ENCODE measurements around the gene MAFF.

The MAFF gene

DNA sequence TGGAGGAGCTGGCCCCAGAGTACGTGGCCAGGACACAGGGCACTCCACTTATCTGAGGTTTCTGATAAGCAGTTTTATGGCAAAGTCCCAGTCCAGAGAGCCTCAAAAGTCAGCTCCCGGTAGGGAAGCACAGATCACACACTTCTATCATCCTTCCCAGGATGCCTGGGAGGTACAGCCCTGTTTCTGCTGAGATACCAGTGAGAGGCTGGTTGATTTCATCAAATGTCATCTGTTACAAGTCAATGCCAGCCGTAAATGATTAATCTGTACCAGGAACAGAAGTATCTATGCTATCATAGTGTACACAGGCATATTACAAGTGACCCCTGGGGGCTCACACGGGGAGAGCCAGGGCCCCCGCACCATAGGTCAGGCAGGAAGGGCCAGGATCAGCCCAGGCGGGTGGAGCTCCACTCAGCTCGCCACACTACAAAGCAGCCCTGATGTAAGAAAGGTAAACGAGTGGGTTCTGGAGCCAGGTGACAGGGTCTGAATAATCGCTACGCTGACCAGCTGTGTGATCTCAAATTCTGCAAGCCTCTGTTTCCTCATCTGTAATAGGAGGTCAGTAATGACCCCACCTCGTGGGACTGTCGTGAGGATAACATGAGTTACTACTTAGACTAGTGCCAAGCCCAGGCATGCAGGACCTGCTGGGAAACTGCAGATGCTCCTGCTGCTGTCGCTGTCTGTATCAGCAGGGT lies 37.8 kb upstream of the MAFF start:
- DNase-seq, result no peak
- H3K4me3 ChIP-seq (ENCODE audit: low read depth, low read length), result no peak overlapping the region
- H3K27me3 ChIP-seq (ENCODE audit: insufficient read depth, low read depth, severe bottlenecking), result no peaks in the 10 kb centered on the region
- peaks cover 11% of the 10 kb centered on the region for H3K36me3 ChIP-seq
- peaks cover 8% of the 10 kb centered on the region for H3K9me3 ChIP-seq (ENCODE audit: severe bottlenecking)
- TF ChIP-seq, protein P1, sequence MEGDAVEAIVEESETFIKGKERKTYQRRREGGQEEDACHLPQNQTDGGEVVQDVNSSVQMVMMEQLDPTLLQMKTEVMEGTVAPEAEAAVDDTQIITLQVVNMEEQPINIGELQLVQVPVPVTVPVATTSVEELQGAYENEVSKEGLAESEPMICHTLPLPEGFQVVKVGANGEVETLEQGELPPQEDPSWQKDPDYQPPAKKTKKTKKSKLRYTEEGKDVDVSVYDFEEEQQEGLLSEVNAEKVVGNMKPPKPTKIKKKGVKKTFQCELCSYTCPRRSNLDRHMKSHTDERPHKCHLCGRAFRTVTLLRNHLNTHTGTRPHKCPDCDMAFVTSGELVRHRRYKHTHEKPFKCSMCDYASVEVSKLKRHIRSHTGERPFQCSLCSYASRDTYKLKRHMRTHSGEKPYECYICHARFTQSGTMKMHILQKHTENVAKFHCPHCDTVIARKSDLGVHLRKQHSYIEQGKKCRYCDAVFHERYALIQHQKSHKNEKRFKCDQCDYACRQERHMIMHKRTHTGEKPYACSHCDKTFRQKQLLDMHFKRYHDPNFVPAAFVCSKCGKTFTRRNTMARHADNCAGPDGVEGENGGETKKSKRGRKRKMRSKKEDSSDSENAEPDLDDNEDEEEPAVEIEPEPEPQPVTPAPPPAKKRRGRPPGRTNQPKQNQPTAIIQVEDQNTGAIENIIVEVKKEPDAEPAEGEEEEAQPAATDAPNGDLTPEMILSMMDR (IDR thresholded peaks at IDR 0.05; ENCODE audit: low read depth, low read length), result no peak
- H3K27ac ChIP-seq, result peak overlapping the region; percentile 33; the same call in 1 of the 2 replicates

DNA sequence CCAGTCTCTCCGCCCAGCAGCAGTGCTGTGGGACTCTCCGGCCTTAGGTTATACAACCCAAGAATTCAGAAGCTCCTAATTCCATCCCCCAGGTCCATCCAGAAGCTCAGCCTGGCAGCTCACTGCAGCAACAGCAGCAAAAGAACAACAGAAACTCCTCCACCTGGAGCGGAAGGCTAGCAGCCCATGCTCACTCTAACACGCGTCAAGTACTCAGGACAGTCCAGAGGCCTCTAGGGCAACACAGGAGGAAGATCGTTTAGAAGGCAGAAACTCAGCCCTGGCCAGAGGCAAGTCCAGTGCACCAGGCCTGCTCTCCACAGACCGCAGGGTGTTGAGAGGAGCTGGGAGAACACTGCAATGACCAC lies 37.3 kb upstream of the MAFF start:
- Histone ChIP-seq H3K9me3 (ENCODE audit: severe bottlenecking) (peaks cover 8% of the 10 kb centered on the region), H3K36me3 (peaks cover 11% of the 10 kb centered on the region), H3K27me3 (ENCODE audit: insufficient read depth, low read depth, severe bottlenecking) (no peaks in the 10 kb centered on the region), H3K4me3 (ENCODE audit: low read depth, low read length) (no peak overlapping the region), H3K27ac (peak overlapping the region; percentile 33; the same call in 1 of the 2 replicates)
- TF ChIP-seq, protein P1 (IDR thresholded peaks at IDR 0.05; ENCODE audit: low read depth, low read length), result no peak
- no peak for DNase-seq

DNA sequence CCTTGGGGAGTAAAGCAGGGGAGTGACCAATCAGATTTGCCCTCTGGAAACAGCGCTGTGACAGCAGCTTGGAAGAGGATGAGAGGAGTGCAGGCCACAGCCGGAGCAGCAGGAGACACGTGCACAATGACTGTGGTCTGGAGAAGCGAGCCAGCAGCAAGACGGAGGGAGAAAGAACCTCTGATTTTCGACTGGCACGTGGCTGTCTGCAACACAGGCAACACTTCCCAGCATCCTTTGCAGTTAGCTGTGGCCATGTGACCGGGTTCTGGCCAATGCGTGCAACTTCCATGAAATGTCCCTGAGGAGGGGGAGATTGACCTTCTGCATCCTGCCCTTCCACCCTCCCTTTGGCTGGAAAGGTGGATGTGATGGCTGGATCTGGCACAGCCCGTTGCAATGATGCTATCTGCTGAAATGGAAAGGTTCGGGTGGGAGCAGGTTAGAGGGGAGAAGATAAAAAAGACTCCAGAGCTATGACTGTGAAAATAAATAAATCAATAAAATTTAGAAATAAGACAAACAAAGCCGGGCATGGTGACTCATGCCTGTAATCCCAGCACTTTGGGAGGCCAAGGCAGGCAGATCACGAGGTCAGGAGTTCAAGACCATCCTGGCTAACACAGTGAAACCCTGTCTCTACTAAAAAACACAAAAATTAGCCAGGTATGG lies 35.7 kb upstream of the MAFF start:
- Histone ChIP-seq H3K4me3 (ENCODE audit: low read depth, low read length) (no peak overlapping the region), H3K27ac (peak overlapping the region; percentile 79)

DNA sequence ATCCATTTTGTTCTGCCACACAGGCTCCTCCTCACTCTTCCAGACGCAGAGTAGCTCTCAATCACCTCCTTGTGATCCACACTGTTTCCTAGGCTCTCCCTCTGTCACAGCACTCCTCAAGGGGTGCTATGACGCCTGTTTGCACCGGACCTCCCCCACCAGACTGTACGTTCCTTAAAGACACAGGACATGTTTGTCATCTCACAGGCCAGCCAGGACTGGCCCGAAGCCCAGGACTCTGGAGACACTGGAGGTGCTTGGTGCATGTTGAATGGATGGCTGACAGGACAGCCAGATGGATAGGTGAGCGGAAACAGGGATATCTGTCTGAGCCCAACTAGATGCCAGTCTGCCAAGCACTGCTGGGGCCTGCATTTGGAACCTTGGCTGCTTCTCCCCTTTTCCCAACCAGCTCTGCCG lies 33.8 kb upstream of the MAFF start:
- no peaks in the 10 kb centered on the region for H3K27me3 ChIP-seq (ENCODE audit: insufficient read depth, low read depth, severe bottlenecking)
- peak overlapping the region; percentile 79 for H3K27ac ChIP-seq
- peak; percentile 45 for DNase-seq
- TF ChIP-seq, protein P1 (IDR thresholded peaks at IDR 0.05; ENCODE audit: low read depth, low read length), result no peak
- H3K36me3 ChIP-seq, result peaks cover 11% of the 10 kb centered on the region
- H3K4me3 ChIP-seq (ENCODE audit: low read depth, low read length), result no peak overlapping the region
- H3K9me3 ChIP-seq (ENCODE audit: severe bottlenecking), result peaks cover 6% of the 10 kb centered on the region

More for the DNA sequence above, 35.7 kb upstream of the MAFF start:
- Histone ChIP-seq H3K27me3 (ENCODE audit: insufficient read depth, low read depth, severe bottlenecking) (no peaks in the 10 kb centered on the region), H3K36me3 (peaks cover 11% of the 10 kb centered on the region), H3K9me3 (ENCODE audit: severe bottlenecking) (peaks cover 8% of the 10 kb centered on the region)
- TF ChIP-seq, protein P1 (IDR thresholded peaks at IDR 0.05; ENCODE audit: low read depth, low read length), result no peak
- no peak for DNase-seq

DNA sequence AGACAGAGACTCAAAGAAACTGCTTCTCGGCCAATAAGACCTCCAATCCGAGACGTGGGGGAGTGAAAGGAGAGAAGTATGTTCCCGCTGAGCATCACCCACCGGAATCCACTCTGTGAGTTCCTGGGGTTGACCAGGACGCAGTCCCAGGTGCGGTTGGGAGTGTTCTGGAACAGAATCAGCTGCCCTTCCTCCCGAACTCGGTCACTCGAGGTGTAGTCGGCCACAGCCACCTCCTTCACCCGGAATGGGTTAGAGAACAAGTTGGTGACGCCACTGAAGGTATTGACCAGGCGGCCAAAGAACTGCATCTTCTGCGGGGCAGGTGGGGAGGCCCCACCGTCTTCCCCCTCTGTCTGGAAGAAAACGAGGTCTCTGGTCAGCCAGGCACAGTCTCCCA lies 32.7 kb upstream of the MAFF start:
- DNase-seq, result no peak
- Histone ChIP-seq H3K4me3 (ENCODE audit: low read depth, low read length) (no peak overlapping the region), H3K36me3 (peaks cover 11% of the 10 kb centered on the region), H3K27me3 (ENCODE audit: insufficient read depth, low read depth, severe bottlenecking) (no peaks in the 10 kb centered on the region), H3K27ac (peak overlapping the region; percentile 79), H3K9me3 (ENCODE audit: severe bottlenecking) (peaks cover 6% of the 10 kb centered on the region)
- TF ChIP-seq, protein P1 (IDR thresholded peaks at IDR 0.05; ENCODE audit: low read depth, low read length), result no peak
